GM21528 (cell line): Measurements from ENCODE around the gene PICK1.
"Not testable (repeated sequence)": the region's sequence is repeated elsewhere in the genome, so short reads cannot be mapped to it uniquely, and the experiment has no call there.

Experiments
- ATAC-seq: cut with Tn5 transposase; IDR thresholded peaks from one replicate; pipeline ENCODE4 v1.9.1; 2021; ENCODE audit warnings: mild to moderate bottlenecking, moderate library complexity; ENCODE audit not compliant: unreplicated experiment, low FRiP score

Gene PICK1

DNA sequence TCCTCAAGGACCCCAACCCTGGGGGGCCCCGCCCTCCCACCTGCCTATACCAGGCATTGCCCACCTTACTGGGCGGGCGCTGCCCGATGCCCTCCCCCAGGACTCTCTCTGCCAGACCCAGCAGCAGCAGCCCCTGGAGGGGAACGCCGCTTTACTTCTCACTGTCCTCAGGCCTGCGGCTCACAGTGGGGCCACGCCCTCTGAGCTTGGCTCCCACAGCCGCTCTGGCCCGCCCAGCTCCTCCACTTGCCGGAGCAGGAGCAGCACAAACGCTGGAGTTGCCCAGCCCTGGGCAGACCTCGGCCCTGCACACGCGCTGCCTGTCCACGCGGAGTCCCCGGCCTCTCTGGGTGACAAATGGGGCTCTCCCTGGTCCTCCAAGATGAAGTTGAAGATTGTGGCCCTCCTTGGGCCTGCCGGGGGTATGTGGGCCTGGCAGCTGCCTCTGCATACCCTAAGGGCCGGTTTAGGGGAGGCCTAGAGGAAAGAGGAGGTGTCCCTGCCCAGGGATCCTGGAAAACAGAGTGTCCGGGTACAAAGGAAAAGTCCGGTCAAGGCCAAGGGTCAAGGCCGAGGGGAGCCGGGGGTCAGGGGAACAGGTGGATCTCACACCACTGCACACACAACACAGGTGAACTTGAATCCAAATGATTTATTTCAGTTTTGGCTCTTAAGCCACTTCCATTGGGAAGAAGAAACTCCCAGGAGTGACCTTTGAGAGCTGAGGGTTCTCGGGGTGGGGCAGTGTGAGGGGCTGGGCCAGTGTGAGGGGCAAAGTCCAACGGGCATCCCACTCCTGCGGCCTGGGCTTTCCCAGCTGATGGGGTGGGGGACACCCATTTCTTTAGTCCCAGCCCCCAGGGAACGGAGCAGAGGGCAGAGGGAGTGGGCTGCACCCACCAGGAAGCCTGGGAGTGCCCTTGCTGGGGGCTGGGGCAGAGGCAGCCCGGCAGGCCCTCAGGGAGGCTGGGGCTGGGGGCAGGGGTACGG is 54.0 kb downstream of the PICK1 start:
- ATAC-seq, result no peak

DNA sequence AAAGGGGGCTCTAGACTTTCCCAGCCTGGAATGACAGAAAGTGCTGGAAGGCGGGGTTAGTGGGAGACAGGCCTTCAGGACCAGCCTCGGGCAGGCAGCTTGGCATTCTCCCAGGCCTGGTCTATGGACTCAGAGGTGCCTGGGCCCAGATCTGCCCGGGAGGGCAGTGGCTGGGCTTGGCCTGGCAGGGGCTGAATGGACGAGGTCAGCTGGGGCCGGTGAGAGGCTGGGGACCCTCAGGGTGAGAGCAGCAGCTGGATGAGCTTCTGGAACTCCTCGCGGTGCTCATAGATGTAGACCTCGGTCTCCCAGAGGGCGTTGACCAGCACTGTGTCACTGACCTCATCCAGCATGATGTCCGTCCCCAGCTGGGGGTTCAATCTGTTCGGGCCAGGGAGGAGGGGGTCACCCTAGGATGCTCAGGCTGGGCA is 54.7 kb downstream of the PICK1 start:
- ATAC-seq, result no peak

DNA sequence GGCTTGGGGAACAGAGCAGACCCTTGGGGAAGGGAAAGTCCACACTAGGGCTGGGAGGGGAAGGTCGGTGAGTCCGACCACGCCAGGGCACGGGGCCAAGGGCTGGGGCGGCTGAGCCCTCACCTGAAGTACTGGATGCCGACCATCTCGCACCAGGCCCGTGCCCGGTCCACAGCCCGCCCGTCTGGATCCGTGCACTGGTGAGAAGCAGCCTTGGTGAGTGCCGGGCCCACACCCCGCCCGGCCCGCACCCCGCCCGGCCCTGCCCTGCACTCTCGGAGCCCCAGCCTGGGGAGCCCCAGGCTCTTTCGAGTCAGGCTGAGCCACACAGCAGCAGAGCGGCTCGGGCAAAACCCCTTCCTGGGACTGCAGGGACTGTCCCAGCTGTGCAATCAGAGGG is 55.2 kb downstream of the PICK1 start:
- no peak for ATAC-seq

DNA sequence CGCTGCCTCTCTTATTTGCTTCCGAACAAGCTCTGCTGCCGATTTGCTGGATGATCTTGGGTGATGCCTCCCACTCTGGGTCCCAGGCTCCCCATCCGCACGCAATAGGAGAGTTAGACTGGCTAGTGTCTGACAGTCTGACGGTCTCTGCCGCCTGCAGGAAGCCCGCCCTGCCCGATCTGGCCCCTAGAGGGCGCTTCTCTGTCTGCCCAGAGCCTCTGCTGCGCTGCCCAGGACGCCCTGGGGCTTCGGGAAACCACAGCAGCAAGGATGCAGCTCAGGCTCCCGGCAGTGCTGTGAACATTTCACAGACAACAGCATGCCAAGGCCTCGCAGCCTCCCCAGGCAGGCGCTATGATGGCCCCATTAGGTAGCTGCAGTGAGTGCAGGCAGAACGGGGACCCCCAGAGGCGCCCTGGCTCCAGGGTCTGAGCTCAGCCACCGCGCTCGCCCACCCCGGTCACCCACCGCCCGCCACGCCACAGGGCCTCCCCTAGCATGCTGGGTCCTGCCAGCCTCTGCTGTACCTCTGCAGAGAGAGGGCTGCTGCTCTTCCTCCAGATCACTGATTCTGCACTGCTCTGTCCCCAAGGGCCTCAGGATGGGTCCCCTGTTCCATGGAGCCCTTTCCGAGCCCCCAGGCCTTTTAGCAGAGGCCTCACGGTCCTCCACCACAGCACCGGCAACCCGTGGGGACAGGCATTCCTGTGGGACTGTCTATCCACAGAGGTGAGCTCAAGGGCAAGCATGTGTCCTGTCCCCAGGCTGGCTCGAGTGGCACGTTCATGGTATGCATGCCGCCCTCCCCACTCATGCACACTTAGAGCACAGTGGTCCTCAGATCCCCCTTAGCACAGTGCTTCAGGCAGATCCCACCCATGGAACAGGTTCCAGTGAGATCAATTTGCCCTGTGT is 57.5 kb downstream of the PICK1 start:
- ATAC-seq, result no peak

DNA sequence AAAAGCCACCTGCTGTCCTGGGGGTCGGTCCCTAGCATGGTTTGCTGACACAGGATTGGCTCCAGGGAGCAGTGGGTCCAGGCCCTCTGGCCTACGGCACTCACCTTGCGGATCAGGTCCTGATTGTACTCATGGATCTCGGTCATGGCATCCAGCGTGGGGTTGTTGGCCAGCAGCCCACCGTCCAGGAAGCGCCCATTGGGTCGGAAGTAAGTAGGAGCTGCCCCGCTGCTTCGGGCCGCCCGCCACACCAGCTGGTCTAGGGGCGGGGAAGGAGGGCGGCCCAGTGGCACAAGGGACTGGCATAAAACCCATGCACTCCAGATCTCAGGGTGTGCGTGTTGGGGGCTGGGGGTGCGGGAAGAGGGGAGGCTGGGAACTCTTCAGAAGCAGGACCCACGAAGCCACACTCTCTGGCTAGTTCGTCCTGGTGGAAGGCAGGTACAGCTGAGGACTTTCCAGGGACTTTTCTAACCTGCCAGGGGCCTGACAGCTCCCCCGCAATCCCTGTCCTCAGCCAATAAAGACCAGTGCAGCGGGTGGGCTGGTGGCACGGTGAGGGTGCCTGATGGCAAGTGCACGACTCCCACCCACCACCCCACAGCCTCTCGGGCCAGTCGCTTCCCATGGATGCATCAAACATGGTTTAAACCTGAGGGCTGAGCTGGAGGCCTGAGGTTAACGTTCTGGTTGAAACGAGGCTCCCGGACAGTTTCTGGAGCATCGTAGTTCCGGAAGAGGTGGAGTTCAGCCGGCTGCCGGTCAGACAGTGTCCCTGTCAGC is 58.4 kb downstream of the PICK1 start:
- ATAC-seq, result no peak

DNA sequence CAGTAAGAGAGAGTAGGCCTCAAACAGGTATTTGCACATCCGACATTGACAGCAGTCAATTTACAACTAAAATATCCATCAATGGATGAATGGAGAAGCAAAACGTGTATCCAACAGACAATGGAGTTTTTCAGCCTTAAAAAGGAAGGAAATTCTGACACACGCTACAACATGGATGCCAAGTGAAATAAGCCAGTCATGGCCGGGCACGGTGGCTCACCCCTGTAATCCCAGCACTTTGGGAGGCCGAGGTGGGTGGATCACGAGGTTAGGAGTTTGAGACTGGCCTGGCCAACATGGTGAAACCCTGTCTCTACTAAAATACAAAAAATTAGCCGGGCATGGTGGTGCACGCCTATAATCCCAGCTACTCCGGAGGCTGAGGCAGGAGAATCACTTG is 60.4 kb downstream of the PICK1 start:
- not testable (repeated sequence) for ATAC-seq

DNA sequence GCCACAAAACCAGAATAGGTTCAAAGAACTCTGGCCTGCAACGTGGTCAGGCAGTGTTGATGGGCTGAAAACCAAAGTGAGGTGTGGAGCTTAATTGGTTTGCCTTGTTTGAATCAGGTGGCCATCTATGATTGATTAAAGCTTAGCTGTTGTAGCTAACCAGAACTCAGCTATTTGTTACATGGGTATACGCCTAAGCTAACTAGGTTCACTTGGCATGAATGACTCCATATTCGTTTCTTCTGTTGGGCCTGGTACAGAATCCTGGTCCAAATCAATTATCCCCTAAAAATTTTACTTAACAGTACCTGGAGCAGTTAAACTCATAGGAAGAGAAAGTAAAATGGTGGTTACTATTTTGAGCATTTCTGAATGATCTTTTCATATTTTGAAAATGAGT is 61.0 kb downstream of the PICK1 start:
- ATAC-seq, result no peak

DNA sequence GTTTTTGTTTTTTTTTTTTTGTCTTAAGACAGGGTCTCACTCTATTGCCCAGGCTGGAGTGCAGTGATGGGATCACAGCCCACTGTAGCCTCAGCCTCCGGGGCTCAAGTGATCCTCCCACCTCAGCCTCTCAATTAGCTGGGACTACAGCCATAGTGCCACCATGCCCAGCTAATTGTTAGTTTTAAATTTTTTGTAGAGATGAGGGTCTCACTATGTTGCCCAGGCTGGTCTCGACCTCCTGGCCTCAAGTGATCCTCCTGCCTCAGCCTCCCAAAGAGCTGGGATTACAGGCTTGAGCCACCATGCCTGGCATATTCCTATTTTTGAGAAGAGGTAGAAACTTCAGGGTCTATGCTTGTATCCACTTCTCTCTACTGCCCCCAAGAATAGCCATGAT is 61.5 kb downstream of the PICK1 start:
- ATAC-seq, result not testable (repeated sequence)

DNA sequence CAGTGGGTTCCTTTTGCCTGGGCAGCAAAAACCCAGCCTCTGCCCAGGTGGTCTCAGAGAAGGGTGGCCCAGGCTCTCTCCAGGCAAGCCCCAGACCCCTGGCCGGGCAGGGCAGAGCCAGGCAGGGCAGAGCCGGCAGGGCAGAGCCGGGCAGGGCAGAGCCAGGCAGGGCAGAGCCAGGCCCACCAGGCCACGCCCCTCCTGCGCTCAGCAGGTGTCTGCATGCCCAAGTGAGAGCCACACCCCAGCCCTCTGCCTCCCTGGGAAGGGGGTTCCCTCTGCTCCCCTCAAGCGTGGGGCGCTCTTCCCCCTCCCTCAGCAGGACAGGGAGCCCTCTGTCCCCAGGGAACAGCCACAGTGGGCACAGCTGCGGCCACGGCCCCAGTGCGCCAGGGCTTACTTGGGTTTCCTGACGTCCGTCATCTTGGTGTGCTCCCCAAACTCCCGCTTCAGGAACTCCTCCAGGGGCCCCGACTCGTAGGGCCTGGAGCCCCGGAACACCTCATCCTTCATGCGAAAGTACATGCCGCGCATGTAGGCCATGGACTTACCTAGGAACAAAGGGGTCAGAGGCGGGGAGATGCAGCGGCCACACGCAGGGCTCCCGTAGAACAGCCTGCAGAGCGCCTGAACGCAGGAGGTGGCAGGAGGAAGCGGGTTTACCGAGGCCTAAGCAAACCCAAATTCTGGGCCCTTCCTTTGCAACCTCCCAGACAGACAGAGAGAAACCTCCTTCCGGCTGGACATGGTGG is 63.3 kb downstream of the PICK1 start:
- no peak for ATAC-seq

DNA sequence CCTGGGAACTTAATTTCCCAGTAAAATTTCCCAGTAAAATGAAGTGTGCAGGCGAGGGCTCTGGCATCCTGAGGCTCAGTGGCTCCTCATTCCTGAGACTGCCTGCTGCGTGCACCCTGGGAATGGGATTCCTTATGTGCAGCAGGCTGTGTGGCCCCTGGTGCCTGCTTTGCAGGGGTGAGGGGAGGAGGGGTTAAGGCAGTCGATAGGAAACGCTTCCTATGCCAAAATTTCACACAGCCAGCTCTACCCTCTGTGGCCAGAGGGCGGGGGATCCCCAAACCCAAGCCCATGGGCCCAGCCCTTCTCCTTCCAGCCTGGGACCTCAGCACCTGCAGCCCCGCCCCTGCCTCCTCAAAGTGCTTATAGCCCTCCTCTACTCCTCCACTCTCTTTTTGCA is 65.4 kb downstream of the PICK1 start:
- no peak for ATAC-seq

DNA sequence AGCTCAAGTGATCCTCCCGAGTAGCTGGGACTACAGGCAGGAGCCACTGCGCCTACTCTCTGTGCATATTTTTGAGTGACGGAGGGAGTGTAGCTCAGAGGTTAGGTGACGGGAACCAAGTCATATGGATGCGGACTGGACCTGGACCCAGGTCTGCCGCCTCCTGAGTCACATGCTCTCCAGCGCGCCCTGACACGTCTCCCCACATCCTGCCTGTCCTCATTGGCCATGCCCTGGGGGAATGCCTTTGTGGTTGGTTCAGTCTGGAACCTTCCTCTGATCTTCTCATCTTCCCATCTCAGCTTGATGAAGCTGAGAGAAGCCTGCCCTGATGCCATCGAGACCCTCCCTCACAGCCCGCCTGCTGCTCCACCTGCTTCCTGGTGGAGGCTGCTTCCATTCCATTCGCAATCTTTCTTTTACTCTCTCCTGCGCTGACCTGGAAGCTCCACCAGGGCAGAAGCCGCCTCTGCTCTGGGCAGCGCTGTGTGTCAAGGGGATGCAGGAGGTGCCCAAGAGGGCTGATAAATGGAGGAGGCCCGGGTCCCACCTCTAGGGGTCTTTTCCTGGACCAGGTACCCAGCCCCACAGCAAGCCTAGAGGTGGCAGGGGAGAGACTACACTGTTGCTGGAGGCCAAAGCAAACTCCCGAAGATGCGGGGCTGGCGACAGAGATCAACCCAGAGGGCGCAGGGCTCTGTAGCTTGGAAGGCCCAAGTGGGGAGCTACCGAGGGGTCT is 67.2 kb downstream of the PICK1 start:
- no peak for ATAC-seq

DNA sequence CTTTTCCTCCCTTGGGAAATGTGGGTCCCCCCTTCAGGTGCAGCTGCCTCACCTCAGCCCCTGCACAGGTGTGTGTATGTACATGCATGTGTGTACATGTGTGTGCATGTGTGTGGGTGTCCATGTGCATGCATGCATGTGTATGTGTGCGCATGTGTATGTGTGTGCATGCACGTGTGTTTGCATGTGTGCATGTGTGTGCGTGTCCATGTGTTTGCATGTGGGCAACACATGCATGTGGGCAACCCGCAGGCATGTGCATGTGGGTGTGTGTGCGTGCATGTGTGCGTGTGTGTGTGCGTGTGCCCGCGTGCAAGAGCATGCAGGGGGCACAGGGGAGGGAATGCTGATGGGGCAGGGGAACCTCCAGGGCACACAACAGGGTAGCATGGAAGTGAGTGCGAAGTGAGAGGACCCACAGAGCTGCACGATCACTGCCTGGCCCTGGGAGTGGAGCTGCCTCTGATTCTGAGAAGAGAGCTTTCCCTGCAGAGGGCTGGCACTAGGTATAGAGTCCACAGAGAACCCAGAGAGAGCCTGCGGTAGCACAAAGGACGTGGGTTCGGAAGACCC is 67.9 kb downstream of the PICK1 start:
- no peak for ATAC-seq
